CD4-positive, alpha-beta T cell treated with Interleukin-6 at 100 ng/mL for 8 hours (primary cell): ENCODE measurements around the gene TMEM116.
"Not testable (repeated sequence)": the region's sequence is repeated elsewhere in the genome, so short reads cannot be mapped to it uniquely, and the experiment has no call there.

Experiments
- DNase-seq: peaks from one replicate; pipeline ENCODE4 v3.0.0-alpha.2; 2020; ENCODE audit warnings: mixed read lengths, low spot score

The TMEM116 gene

GRCh38 chr12:112009596-112009995 lies 3.4 kb downstream of the TMEM116 start:
- not testable (repeated sequence) for DNase-seq

DNA sequence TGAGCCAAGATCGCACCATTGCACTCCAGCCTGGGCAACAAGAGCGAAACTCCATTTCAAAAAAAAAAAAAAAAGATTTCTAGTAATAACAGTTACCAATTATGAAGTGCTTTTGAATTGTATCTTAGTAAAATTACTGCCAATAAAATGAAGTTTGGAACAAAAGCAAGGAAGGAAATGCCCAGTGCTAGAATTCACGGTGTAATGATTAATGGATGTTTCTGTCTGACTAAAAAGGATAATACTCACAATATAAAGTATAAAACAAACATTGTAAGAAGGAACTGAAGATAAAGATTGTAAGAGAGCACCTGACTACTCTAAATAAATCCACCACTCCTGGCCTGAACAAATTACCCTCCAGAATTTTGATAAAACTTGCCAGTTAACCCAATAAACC lies 4.0 kb downstream of the TMEM116 start:
- DNase-seq = no peak

GRCh38 chr12:112007945-112008344 lies 5.0 kb downstream of the TMEM116 start:
- DNase-seq = no peak

DNA sequence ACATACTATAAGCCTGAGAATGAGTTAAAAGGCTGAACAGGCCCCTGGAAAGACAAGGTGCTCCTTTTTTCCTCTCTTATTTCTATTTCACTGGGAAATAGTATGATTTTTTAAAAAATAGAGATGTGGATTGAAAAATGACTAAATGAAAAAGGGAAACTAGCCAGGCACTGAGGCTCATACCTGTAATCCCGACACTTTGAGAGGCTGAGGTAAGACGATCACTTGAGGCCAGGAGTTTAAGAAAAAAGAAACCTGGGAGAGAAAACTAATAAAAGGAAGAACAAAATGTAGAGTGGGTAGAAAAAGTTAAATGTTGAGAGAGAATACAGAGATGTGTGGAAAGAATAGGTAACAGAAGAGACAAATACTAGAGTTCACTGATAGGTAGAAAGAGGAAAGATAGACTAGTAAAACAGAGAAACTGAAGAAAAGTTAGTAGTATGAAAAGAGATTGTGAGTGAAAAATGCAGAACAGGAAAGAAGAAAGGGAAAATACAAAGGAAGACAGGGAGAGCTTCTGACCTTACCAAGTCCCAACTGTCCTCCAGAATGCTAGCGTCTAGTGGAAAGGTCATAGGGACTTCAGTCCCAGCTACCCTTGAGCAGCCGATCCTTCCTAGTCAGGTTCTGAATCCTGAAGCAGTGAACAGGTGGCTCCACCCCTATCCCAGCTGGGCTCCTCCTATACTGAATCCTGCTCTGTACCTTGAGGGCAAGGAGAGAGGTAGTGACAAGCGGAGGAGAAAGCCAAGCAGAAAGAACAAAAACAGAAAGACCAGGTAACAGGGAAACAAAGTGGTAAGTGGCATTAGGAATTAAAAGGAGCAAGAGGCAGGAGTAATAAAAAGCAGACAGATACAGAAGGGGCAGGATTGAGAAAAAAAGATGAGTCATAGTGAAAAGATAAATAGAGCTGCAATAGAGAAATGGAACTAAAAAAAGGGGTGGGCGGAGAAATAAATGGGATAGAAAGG lies 7.3 kb downstream of the TMEM116 start:
- DNase-seq = no peak

- no peak for DNase-seq
Observed at GRCh38 chr12:112004041-112004440, 8.9 kb downstream of the TMEM116 start.

- no peak for DNase-seq
Observed at GRCh38 chr12:112001576-112001975, 11.4 kb downstream of the TMEM116 start.

GRCh38 chr12:112000820-112001219 lies 12.1 kb downstream of the TMEM116 start:
- no peak for DNase-seq

DNA sequence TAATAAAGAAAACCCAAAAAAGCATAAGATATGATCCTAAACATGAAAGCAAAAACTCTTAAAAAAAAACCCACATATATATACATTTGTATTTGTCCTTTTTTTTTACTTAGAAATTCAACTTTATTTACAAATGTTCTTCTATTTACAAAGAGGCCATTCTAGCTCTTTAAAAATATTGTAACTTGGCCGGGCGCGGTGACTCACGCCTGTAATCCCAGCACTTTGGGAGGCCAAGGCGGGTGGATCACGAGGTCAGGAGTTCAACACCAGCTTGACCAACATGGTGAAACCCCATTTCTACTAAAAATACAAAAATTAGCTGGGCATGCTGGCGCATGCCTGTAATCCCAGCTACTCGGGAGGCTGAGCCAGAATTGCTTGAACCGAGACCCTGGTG lies 13.8 kb downstream of the TMEM116 start:
- not testable (repeated sequence) for DNase-seq

DNA sequence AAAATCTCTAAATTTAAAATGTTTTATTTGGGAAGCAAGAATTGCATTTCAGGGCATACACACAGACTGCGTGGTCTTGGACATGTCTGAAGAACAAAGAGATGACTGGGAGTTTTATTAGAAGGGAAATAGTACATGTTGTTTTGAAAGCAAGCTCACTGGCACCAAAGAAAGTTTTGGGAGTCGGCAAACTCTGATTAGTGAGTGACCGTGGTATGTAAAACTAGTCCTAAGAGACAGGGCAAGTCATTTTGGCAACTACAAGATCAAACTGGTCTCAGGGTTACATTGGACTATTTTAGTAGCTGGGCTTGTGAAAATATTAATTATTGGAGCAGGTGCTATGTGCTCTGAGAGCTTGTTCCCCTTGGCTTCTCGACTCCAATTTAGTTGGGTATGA lies 14.9 kb downstream of the TMEM116 start:
- no peak for DNase-seq

DNA sequence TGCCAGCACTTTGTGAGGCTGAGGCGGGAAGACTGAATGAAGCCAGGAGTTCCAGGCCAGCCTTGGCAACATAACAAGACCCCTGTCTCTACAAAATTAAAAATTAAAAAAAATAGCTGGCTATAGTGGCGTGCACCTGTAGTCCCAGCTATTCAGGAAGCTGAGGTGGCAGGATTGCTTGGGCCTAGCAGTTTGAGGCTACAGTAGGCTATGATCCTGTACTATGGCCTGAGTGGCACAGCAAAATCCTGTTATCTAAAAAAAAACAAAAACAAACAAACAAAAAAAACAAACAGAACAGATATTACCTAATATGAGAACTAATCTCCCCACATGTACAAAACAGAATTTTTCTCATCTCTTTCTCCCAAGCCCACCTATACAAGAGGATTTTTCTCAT lies 15.7 kb downstream of the TMEM116 start:
- DNase-seq = no peak

DNA sequence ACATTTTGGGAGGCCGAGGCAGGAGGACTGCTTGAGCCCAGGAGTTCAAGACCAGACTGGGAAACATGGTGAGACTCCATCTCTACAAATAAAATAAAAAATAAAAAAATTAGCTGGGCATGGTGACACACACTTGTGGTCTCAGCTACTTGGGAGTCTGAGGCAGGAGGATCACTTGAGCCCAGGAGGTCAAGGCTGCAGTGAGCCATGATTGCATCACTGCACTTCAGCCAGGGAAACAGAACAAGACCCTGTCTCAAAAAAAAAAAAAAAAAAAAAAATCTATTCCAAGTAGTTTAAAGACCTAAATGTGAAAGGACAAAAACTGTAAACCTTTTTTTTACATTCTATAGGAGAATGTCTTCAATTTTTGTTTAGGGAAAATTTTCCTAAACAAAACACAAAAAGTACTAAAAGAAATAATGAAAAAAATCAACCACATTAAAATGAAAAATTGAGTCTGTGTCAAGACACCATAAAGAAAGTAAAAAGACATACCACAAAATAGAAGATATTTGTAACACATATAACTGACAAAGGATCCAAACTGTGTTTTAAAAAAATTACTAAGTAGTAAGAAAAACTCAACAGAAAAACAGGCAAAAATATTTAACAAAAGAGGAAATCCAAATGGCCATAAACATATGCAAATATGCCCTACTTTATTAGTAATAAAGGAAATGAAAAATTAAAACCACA lies 17.0 kb downstream of the TMEM116 start:
- no peak for DNase-seq

- peak; percentile 50 for DNase-seq
Observed at GRCh38 chr12:111994211-111995111, 18.5 kb downstream of the TMEM116 start.

DNA sequence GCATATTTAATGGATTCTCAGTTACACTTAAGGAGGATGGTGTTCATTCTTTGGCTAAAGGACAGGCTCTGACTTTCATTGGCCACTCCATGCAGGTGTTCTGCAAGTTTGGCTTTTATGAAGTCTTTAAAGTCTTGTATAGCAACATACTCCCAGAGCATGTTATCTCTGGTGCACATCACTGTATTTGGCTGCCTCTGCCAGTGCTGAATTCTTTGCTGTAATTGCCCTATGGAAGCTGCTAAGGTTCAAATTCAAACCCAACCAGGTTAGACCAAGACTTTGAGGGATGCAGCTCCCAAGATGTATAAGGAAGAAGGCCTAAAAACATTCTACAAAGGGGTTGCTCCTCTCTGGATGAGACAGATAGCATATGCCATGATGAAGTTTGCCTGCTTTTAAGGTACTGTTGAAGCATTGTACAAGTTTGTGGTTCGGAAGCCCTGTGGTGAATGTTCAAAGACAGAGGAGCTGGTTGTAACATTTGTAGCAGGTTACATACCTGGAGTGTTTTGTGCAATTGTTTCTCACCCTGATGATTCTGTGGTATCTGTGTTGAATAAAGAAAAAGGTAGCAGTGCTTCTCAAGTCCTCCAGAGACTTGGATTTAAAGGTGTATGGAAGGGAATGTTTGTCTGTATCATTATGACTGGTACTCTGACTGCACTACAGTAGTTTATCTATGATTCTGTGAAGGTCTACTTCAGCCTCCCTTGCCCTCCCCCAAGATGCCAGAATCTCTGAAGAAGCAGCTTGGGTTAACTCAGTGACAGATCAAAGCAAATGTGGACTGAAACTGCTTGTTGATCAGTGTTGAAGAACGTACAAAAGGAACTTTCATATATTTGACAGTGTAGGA lies 19.4 kb downstream of the TMEM116 start:
- DNase-seq = peak; percentile 65

- no peak for DNase-seq
Observed at GRCh38 chr12:111992464-111992863, 20.5 kb downstream of the TMEM116 start.

GRCh38 chr12:111991946-111992345 lies 21.0 kb downstream of the TMEM116 start:
- DNase-seq = no peak

DNA sequence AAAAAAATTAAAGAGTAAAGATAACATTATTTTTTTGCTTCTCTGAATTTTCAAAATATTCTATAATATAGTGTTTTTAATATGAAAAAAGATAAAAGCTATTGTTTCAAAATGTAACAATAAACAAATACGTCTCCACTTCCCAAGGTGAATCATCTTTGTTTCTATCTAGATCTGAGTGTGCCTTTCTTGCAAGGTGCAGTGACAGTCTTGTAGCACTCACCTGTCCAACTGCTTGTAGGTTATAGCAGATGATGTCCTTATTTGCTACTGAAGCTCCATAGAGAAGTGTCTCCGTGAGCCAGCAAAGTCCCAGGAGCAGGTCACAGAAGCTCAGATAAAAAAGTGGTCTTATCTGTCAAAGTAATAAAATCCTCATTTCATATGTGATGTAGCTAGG lies 21.4 kb downstream of the TMEM116 start:
- no peak for DNase-seq

GRCh38 chr12:111984820-111985219 lies 28.1 kb downstream of the TMEM116 start:
- no peak for DNase-seq

GRCh38 chr12:111981987-111982386 lies 31.0 kb downstream of the TMEM116 start:
- no peak for DNase-seq

DNA sequence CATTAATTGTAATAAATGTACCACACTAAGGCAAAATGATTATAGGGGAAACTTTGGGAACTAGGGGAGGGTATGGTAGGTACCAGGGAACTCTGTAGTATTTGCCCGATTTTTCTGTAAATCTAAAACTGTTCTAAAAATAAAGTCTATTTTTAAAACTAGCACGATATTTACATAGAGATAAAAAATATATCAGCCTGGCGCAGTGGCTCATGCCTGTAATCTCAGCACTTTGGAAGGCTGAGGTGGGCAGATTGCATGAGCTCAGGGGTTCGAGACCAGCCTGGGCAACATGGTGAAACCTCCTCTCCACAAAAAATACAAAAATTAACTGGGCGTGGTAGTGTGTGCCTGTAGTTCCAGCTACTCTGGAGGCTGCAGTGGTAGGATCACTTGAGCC lies 32.4 kb downstream of the TMEM116 start:
- DNase-seq = no peak

DNA sequence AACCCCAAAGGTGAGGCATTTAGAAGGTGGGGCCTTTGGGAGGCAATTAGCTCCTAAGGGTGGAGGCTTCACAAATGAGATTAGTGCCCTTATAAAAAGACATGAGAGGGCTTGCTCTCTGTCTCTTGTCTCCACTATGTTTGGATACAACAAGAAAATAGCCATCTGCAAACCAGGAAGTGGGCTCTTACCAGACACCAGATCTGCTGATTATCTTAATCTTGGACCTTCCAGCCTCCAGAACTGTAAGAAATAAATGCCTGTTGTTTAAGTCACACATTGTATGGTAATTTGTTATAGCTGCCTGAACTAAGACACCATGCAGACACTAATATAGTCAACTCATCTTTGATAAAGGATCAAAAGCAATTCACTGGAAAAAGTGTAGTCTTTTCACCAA lies 34.4 kb downstream of the TMEM116 start:
- DNase-seq = no peak

DNA sequence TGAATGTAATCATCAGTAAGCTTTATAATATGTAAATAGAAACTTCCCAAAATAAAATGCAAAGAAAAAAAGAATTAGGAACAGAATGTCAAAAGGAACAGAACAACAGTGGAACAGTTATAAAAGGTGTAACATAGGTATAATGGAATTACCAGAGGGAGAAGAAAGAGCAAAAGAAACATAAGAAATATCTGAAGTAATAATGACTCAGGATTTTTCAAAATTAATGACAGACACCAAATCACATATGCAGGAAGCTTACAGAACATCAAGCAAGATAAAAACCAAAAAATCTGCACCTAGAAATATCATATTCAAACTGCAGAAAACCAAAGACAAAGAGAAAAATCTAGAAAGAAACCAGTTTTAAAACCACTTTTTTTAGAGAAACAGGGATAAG lies 36.1 kb downstream of the TMEM116 start:
- no peak for DNase-seq
